Iris pigment epithelial cell (primary cell): ENCODE measurements around the gene USP2.

ENCODE experiments used
- DNase-seq: peaks from one replicate; pipeline ENCODE4 v3.0.0-alpha.2; 2011; ENCODE audit warnings: low read depth

Gene USP2

GRCh38 chr11:119381181-119381988, at the start of gene USP2:
TSS of gene USP2 (minus strand) at chr11:119381690. CDS start at chr11:119373480, 8,210 bp downstream.
- peak; percentile 94 for DNase-seq

GRCh38 chr11:119427279-119427678, 45.8 kb upstream of the USP2 start:
- peak; percentile 28 for DNase-seq

GRCh38 chr11:119426142-119426541, 44.7 kb upstream of the USP2 start:
- DNase-seq: no peak

GRCh38 chr11:119424775-119425174, 43.3 kb upstream of the USP2 start:
- DNase-seq: no peak

- DNase-seq: no peak
Measured at GRCh38 chr11:119424276-119424675, 42.8 kb upstream of the USP2 start.

- no peak for DNase-seq
Measured at GRCh38 chr11:119423509-119424254, 42.2 kb upstream of the USP2 start.

- peak; percentile 21 for DNase-seq
Measured at GRCh38 chr11:119422809-119423508, 41.5 kb upstream of the USP2 start, which contains the start of gene THY1. TSS of gene THY1 (minus strand) at chr11:119423172. CDS start at chr11:119420905, 2,267 bp downstream.

GRCh38 chr11:119421941-119422808, 40.7 kb upstream of the USP2 start:
- DNase-seq: peak; percentile 40

GRCh38 chr11:119421351-119421750, 39.9 kb upstream of the USP2 start:
- no peak for DNase-seq

GRCh38 chr11:119420631-119421030, 39.1 kb upstream of the USP2 start:
- DNase-seq: no peak

- no peak for DNase-seq
Measured at GRCh38 chr11:119419834-119420492, 38.5 kb upstream of the USP2 start.

GRCh38 chr11:119419246-119419645, 37.8 kb upstream of the USP2 start:
- no peak for DNase-seq

GRCh38 chr11:119418759-119419158, 37.3 kb upstream of the USP2 start:
- no peak for DNase-seq

- peak; percentile 80 for DNase-seq
Measured at GRCh38 chr11:119417726-119418540, 36.4 kb upstream of the USP2 start.

- peak; percentile 15 for DNase-seq
Measured at GRCh38 chr11:119416606-119417580, 35.4 kb upstream of the USP2 start.

- no peak for DNase-seq
Measured at GRCh38 chr11:119415966-119416365, 34.5 kb upstream of the USP2 start.

- DNase-seq: no peak
Measured at GRCh38 chr11:119415517-119415916, 34.0 kb upstream of the USP2 start.

- DNase-seq: no peak
Measured at GRCh38 chr11:119414734-119415133, 33.2 kb upstream of the USP2 start.

- DNase-seq: no peak
Measured at GRCh38 chr11:119414321-119414720, 32.8 kb upstream of the USP2 start.
